ENCODE measurements around the gene DMC1.
"Not testable (repeated sequence)": the region's sequence is repeated elsewhere in the genome, so short reads cannot be mapped to it uniquely, and the experiment has no call there.

DMC1 gene

GRCh38 chr22:38569972-38570778, at the start of gene DMC1:
Gene DMC1 (minus strand): TSS chr22:38570183. CDS start chr22:38568256, 1,927 bp downstream.
- peak; percentile 86 for DNase-seq (ENCODE audit: low read depth)

DNA sequence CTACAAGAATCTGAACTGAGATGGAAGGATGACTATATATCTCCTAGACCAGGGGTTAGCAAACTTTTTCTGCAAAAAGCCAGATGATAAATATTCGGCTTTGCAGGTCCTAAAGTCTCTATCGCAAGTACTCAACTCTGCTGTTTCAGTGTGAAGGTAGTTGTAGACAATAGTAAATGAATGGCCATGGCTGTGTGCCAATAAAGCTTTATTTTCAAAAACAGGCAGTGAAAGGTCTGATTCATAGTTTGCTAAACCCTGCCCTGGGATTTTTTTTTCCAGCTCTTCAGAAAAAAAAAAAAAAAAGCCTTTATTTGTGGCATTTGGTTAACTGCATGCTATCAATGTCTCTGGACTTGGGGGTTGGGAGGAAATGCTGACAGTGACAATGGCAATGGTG, 48.7 kb upstream of the DMC1 start:
- no peak for DNase-seq (ENCODE audit: low read depth)

- no peak for DNase-seq (ENCODE audit: low read depth)
Observed at GRCh38 chr22:38618258-38618657, 48.3 kb upstream of the DMC1 start.

DNA sequence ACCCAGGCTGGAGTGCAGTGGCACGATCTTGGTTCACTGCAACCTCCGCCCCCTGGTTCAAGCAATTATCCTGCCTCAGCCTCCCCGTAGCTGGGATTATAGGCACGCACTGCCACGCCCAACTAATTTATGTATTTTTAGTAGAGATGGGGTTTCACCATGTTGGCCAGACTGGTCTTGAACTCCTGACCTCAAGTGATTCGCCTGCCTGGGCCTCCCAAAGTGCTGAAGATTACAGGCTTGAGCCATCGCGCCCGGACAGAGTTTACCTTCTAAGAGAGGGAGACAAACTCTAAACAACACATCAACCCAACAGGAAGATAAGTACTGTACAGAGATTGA, 45.1 kb upstream of the DMC1 start:
- DNase-seq (ENCODE audit: low read depth): not testable (repeated sequence)

DNA sequence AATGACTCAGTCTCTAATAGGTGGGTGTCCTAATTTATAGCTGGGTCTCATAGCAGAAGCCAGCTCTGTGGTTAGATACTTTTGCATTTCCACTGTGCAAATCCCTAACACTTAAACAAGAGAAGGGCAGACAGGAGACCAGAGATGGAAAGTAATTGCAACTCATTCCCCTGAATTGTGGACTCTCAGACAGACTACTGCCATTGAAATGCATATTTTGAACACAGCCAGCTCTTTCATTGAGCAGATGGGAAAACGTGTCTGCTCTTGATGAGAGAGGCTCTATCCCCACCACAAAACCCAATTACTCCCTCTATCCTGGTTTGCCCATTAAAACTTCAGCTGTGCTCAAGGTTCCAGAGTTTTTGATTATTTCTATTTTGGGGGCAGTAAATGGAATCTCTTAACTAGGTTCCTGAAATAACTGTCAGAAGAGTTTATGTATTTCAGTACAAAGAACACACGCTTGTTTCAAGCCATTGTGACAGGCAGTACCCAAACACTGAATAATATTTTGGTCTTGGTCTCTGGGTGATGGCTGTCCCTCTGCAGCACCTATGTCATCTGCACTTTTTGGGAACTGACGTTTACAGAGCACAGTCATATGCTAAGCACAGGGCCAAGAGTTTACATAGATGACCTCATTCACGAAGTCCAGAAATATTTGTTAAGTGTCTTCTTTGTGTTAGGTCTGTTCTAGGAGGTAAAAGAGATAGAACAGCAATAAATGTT, 44.5 kb upstream of the DMC1 start:
- no peak for DNase-seq (ENCODE audit: low read depth)

DNA sequence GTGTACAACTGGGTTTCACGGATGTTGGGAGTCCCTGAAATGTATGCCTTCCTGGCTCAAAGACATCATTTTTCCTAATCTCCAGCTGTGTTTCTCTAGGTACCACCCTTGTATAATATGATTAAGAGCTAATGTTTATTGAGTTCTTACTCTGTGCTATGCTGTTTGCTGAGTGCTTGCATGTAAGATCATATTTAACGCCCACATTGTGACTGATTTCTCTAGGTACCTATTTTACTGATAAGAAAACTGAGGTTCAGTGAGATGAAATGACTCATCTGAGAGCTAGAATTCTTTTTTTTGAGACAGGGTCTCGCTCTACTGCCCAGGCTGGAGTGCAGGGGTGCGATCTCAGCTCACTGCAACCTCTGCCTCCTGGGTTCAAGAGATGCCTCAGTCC, 43.6 kb upstream of the DMC1 start:
- DNase-seq (ENCODE audit: low read depth): no peak

GRCh38 chr22:38612217-38613006, 42.4 kb upstream of the DMC1 start:
- no peak for DNase-seq (ENCODE audit: low read depth)

DNA sequence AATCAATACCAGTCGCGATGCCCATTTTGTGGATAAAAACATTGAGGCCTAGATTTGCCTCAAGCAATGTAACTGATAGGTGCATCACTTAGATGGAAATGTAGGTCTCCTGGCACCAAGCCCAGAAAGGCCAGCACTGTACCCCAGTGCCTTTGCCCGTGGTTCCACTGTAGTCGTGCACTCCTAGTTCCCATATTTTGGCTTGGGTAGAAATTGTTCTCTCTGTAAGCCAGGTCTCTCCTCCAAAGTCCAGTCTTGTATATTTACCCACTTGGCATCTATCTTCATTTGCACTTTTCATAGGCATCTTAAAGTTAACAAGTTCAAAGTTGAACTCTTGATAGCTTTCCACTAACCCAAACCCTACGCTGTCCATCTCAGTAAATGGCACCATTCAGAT, 41.6 kb upstream of the DMC1 start:
- no peak for DNase-seq (ENCODE audit: low read depth)

DNA sequence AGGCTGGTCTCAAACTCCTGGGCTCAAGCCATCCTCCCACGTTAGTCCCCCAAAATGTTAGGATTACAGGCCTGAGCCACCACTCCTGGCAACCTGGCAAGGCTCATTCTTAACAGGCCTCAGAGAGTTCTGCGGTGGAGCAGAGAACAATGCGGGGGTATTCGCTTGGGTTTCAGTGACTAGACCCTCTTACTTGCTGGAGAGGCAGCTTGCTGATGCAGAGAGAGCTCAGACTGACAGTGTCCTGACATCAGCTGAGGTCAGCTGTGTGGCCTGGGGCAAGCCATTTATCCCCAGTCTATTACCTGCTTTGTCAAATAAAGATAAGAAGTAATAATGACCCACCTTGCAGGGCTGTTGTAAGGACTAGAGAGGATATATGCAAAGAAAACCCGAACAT, 40.3 kb upstream of the DMC1 start:
- no peak for DNase-seq (ENCODE audit: low read depth)

- no peak for DNase-seq (ENCODE audit: low read depth)
Observed at GRCh38 chr22:38608992-38609750, 39.2 kb upstream of the DMC1 start.

DNA sequence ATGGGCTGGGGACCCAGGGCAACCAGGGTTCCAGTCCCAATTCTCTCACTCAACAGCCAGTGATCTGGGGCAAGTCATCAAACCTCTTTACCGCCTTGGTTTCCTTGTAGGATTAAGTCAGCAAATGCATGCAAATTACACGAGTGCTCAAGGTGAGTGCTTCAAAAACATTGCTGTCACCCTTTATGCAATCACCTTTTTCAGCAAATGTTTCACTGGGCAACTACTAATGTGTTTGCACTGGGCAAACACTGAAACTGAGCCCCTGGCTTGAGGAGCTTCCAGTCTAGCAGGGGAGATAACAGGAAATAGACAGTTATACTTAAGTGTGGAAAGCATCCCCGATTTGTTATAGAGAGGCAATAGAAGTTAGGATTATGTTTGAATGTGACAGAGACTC, 37.7 kb upstream of the DMC1 start:
- no peak for DNase-seq (ENCODE audit: low read depth)

DNA sequence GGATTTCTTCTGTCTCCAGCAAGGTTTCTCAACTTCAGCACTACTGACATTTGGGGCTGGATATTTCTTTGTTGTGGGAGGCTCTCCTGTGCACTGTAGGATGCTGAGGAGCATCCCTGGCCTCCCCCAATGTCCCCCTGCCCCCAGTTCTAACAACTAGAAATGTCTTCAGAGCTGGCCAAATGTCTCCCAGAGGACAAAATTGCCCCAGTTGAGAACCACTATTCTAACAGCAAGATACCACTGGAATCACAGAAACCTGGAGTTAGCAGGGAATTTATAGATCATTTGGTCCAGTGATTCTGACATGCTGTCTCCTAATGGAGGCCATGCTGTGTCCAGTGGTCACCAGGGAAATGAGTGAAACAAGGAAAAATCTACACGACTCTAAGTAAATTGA, 32.2 kb upstream of the DMC1 start:
- DNase-seq (ENCODE audit: low read depth): no peak

DNA sequence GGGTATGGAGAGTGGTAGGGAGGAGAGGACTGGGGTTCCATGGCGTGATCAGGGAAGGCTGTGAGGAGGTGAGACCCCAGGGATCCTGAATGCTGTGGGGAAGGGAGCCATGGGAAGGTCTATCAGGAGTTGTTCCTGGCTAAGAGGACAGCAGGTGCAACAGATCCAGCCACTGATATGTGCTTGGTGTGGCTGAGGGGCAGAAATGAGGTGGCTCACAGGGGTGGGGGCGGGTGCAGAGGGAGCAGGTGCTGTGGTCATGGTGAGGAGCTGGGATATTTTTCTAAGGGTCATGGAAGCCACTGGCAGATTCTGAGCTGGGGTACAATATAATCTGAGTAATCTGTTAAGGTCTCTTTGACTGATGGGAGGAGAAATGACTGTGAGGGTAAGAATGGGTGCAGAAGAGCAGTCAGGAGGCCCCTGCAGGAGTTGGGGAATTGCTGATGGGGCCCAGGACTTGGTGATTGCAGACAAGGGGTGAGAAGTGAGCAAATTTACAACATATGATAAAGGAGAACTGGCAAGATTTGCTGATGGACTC, 31.3 kb upstream of the DMC1 start:
- no peak for DNase-seq (ENCODE audit: low read depth)

GRCh38 chr22:38599466-38599865, 29.5 kb upstream of the DMC1 start:
- DNase-seq (ENCODE audit: low read depth): no peak

- DNase-seq (ENCODE audit: low read depth): not testable (repeated sequence)
Observed at GRCh38 chr22:38582923-38583322, 12.9 kb upstream of the DMC1 start.

GRCh38 chr22:38578505-38578904, 8.5 kb upstream of the DMC1 start:
- DNase-seq (ENCODE audit: low read depth): no peak

- DNase-seq (ENCODE audit: low read depth): peak; percentile 44
Observed at GRCh38 chr22:38572065-38572464, 2.1 kb upstream of the DMC1 start.

GRCh38 chr22:38570779-38571364, 889 bp upstream of the DMC1 start:
- no peak for DNase-seq (ENCODE audit: low read depth)

DNA sequence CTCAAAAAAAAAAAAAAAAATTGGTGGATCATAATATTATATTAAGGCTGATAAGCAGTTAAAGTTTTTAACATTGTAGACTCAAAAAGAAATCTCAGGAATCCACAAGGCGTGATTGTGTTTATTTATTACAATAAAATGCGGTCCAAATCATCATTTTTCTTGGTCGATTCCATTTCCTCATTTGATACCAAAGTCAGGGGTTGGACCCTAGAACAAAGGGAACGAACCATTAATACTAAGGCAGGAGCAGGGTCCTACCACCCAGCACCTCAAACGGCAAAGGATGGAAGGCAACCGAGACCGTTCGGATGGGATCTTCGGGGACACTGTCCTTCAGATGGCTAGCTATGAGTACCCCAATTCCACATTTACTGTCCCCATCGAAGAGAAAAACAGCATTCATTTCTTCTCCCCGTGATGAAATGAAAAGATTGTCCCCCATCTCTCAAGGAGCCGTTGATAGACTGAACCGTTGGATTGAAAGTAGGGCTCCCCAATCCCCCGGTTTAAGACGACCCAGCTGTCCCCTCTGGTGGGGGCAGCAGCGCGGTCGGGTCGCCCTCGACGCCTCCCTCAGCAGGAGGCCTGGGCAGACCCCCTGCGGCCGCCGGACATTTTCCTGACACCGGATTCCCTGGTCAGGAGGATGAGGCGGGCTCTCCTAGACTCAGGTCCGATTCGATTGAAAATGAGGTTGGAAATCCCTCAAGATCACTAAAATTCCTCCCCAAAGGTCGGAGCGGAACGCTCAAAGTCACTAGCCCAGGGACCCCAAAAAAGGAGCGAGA, 607 bp downstream of the DMC1 start:
- no peak for DNase-seq (ENCODE audit: low read depth)

GRCh38 chr22:38567531-38568285, 2.3 kb downstream of the DMC1 start:
- DNase-seq (ENCODE audit: low read depth): no peak

Measured in fibroblast of the conjunctiva (primary cell).